GM12878 (cell line): ENCODE data around the gene EPB42.

ENCODE experiments used
- ATF2 ChIP-seq: IDR thresholded peaks from 2 replicates; pipeline ENCODE4 v1.6.1; 2012; ENCODE audit warnings: low read length, inconsistent platforms
- ATF3 ChIP-seq: IDR thresholded peaks from 2 replicates; pipeline ENCODE4 v1.6.1; 2011; ENCODE audit warnings: low read depth, mild to moderate bottlenecking, low read length, moderate library complexity, borderline replicate concordance; ENCODE audit errors: extremely low read depth
- JUND ChIP-seq: IDR thresholded peaks from 2 replicates; pipeline ENCODE4 v1.6.1; 2012; ENCODE audit warnings: low read depth, mild to moderate bottlenecking, low read length, improper control_type of control experiment, moderate library complexity
- YY1 ChIP-seq: IDR thresholded peaks from 2 replicates; pipeline ENCODE4 v1.6.1; 2011; ENCODE audit warnings: low read depth, mild to moderate bottlenecking, low read length
- ZNF274 ChIP-seq: IDR thresholded peaks from one replicate; pipeline ENCODE4 v1.8.0; 2011; ENCODE audit not compliant: insufficient read length, insufficient read depth

GRCh38 chr15:43186003-43186353 is 34.8 kb downstream of the EPB42 start:
- no peak for TF ChIP-seq ATF2
- no peak for TF ChIP-seq YY1
- no peak for TF ChIP-seq ATF3
- no peak for TF ChIP-seq JUND
- TF ChIP-seq ZNF274, result no peak
